Activated effector memory CD4-positive, alpha-beta T cell treated with anti-CD3 and anti-CD28 coated beads, Interleukin-2, amount 50 U/mL, for 16 hours (primary cell): ENCODE results near the gene ATXN1.
A peak's percentile ranks its signal among the peaks of the same experiment; 100 is the strongest.
"Not testable (repeated sequence)": the region's sequence is repeated elsewhere in the genome, so short reads cannot be mapped to it uniquely, and the experiment has no call there.

Experiments used
- DNase-seq: peaks from one replicate; pipeline ENCODE4 v3.0.0-alpha.2; 2020

Gene ATXN1

GRCh38 chr6:16760516-16761470 is at the start of gene ATXN1:
Gene ATXN1, minus strand, starts transcription at chr6:16761460.
- peak; percentile 79 for DNase-seq

DNA sequence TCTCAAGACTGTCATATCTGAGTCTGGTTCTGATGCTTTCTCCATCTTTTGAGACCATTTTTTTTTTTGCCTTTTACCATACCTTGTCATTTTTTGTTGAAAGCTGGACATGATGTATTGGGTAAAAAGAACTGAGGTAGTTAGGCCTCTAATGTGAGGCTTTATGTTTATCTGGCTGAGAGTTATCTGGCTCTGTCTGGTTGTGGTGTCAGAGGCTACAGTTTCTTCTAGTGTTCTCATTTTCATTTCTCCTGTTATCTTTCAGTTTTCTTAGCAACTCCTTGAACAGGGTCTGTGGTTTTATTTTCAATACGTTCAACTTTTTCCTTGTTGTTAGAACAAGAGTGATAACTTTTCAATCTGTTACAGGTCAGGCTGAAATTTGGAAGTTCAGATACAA is 49.2 kb upstream of the ATXN1 start:
- no peak for DNase-seq

DNA sequence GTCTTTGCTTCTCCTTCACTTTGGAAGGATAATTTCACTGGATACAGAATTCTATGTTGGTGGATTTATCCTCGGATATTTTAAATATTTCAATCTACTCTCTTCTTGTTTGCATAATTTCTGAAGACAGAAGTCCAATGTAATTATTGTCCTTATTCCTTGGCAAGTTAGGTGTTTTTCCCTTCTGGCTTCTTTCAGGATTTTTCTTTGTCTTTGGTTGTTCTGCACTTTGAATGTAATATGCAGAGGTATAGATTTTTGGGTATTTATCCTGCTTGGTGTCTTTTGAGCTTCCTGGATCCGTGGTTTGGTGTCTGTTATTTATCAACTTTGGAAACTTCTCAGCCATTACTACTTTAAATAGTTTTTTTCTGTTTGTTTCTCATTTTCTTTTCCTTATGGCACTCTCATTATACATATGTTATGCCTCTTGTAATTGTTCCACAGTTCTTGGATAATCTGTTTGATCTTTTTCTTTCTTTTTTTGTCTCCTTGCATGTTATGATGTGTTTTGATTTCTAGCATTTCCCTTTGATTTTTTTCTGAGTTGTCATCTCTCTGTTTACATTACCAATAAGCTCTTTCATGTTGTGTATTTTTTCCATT is 48.6 kb upstream of the ATXN1 start:
- DNase-seq = no peak

DNA sequence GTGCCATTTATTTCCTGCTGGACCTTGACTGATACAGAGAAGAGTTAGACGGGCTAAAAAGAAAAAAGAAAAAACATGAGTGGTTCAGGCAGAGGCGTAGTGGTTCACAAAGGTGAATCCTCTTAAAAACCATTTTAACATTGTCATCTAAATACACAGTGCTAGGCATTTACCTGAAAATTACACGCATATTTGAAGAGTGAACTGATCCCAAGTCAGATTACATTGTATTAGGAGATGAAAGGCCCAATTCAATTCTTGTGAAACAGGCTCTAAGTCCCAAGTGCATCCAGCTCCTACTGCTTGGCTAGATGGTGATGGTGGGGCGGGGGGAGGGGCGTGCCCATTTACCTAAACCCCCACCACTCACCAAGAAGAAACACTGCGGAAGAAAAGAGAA is 46.7 kb upstream of the ATXN1 start:
- DNase-seq = no peak

GRCh38 chr6:16806363-16806762 is 45.1 kb upstream of the ATXN1 start:
- DNase-seq = no peak

DNA sequence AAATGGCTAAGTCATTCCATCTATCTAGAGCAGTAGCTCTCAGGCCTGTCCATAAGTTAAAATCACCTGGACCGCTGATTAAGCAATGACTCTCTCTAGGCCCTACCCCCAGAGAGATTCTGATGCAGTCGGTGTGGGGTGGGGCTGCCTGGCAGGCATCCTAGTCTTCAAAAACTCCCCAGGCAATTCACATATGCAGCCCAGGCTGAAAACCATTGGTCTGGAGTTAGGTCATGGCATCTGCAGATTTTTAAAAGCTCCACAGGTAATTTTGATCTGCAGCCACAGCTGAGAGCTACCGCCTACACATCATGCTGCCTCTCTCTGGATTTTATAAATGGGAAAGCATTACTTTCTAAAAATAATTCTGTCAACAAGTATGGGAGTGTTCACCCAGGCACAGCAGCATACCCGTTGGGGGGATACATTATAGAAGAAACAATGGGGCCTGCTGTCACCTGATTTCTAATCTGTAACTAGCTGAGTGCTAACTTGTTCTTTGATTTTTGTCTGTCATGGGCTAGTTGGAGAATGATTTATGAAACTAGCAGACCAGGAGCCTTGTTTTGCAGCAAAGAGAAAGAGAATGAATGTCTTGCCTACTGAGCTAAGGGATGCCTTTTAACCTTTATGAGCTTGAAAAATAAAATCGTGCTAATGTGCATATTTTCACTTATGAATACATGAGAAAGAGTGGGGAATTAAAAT is 44.1 kb upstream of the ATXN1 start:
- no peak for DNase-seq

DNA sequence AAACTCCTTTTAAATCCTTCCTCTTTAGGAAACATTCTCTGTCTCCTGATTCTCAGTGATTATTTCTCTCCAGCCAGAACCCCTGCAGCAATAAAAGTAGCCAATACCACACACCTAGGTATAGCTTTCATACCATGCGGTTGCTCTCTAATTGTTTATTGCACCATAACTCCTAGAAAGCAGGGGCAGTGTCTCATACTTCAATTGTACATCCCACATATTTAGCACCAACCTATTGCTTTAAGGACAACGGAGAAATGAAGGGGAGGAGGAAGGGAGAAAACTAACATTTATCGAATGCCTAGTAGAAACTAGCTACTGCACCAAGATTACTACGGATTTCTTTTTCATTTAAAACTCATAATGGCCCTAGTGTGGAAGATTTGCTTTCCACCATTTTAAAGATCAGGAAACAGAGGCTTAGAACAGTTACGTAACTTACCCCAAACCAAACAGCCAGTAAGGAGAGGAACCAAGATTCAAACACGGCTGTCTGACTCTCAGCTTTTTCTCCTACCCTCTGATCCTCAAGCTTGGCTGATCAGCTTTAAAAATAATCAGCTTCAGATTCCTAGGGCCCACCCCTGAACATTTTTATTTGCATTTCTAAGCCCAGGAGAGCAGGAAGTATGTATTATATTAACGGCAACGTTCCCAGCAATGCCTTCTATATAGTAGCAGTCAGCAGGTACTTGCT is 43.4 kb upstream of the ATXN1 start:
- no peak for DNase-seq

DNA sequence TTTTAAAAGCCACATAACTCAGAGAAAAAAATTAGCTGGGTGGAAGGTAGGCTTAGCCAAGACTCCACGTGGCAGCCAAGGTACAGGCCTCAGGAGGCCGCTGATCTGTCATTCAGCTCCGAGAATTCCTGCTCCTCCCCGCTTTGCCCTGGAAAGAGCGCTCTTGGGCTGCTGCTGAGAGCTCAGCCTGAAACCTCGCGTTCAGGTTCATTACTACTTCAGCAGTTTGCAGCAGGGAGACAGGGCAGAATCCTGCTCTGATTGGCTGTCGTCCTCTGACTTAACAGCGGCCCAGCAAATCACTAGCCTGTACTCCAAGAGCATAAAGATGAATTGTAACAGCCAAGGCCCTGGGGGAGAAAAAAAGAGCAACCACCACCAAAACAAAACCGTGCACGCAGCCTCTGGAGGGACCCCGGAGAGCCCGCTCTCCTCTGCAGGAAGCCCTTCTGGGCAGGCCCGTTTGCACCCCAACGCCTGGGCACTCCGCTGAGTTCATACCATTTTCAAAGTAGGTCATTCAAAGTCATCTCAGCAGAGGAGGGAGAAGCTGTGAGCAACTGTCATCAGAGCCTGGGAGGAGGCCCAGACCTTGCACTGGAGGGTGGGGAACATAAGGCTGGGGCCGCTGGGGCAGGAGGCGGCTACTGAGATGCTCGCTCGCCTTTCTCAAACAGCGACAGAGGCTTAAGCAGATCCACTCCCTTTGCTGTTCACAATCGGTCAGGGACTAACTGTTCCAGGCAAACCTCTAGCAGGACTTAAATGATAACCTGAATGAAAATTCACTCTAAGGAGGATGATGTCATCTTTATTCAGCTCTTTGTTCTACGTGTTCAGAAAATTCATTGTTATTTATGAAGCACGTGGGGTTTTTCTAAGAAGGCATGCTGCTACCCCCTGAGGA is 42.3 kb upstream of the ATXN1 start:
- DNase-seq = no peak

- no peak for DNase-seq
These were observed 40.8 kb upstream of the ATXN1 start for GRCh38 chr6:16802071-16802470.

DNA sequence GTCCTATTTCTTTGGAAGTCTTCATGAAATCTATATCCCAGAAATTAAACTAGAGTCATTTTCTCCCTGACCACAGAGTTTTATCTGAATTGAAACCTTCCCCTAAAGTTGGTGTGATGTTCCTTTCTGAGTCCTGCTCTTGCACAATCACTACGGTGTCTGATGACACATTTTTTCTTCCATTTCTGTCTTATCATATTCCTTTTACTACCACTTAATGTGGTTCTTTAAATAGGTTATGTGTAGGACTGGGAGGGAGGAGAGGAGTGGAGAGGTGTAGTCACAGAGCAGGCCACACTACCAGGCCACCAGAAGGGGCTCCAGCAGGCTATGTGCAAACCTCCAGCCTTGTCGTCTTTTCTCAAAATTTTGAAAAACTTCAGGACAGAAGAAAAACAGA is 39.7 kb upstream of the ATXN1 start:
- no peak for DNase-seq

DNA sequence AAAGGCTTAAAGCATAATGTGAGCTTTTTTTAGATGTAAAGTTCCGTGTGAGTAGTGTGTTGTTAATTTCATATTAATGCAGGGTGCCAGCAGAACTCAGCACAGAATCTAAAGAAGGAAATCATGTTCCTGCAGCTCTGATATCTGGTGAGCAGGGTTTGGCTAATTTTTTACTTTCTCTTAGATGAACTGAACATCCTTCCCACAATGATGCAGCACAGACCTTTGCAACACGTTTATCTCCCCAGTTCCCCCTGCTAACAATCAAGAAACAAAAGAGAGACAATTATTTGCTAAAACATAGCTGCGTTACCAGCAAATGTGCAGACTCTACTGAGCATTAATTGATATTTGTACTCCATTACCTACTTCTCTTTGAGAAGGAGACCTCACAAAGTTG is 39.1 kb upstream of the ATXN1 start:
- no peak for DNase-seq

- DNase-seq = no peak
These were observed 38.3 kb upstream of the ATXN1 start for GRCh38 chr6:16799279-16800193.

DNA sequence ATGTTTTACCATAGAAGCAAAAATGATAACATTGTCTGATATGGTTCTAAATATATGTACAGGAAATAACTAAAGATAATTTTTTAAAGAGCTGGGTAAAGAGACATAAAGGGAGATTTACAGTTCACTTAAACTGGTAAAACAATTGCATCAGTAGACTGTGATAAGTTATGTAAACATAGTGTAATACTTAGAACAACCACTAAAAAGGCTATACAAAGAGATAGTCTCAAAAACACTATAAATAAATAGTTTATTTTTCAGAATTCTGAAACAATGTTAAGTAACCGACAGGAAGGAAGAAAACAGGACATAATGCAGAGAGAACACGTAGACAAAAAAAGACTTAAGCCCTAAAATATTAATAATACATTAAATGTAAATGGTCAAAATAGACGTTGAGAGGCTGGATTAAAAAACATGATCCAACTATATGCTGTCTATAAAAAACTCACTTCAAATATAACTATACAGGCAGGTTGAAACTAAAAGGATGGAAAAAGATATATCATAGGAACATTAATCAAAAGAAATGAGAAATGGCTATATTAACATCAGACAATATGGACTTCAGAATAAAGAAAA is 32.7 kb upstream of the ATXN1 start:
- no peak for DNase-seq

GRCh38 chr6:16789329-16790038 is 28.2 kb upstream of the ATXN1 start:
- no peak for DNase-seq

- no peak for DNase-seq
These were observed 25.9 kb upstream of the ATXN1 start for GRCh38 chr6:16787128-16787682.

- no peak for DNase-seq
These were observed 24.2 kb upstream of the ATXN1 start for GRCh38 chr6:16785496-16785895.

- not testable (repeated sequence) for DNase-seq
These were observed 23.7 kb upstream of the ATXN1 start for GRCh38 chr6:16784957-16785356.

DNA sequence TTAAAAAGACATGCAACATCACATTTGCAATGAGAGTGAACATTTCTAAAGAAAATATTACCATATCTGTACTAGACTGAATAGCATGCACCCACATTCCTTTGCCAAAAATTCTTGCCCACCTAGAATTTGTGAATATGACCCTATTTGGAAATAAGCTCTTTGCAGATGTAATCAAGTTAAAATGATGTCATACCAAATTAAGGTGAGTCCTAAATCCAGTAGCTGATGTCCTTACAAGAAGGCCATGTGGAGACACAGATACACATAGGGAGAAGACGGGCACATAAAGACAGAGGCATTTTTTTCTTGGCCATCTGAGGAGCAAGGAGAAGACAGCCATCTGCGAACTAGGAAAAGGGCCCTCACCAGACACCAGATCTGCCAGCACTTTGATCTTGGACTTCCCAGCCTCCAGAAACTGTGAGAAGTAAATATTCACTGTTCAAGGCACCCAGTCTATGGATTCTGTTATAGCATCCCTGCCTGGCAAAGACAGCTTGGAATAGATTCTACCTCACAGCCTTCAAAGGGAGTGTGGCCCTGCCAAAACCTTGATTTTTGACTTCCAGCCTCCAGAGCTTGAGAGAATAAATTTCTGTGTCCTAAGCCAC is 22.8 kb upstream of the ATXN1 start:
- no peak for DNase-seq

GRCh38 chr6:16783509-16783908 is 22.2 kb upstream of the ATXN1 start:
- no peak for DNase-seq
